NOMO-1 (cell line): ENCODE data around the gene DNAJC7.

Source experiments
- DNase-seq, 2 experiments: peaks; one replicate each; lab custom pipeline; 2025; ENCODE audit not compliant: unreplicated experiment in 2 of 2; lab: John Stamatoyannopoulos, UW

The DNAJC7 gene, protein sequence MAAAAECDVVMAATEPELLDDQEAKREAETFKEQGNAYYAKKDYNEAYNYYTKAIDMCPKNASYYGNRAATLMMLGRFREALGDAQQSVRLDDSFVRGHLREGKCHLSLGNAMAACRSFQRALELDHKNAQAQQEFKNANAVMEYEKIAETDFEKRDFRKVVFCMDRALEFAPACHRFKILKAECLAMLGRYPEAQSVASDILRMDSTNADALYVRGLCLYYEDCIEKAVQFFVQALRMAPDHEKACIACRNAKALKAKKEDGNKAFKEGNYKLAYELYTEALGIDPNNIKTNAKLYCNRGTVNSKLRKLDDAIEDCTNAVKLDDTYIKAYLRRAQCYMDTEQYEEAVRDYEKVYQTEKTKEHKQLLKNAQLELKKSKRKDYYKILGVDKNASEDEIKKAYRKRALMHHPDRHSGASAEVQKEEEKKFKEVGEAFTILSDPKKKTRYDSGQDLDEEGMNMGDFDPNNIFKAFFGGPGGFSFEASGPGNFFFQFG

DNA sequence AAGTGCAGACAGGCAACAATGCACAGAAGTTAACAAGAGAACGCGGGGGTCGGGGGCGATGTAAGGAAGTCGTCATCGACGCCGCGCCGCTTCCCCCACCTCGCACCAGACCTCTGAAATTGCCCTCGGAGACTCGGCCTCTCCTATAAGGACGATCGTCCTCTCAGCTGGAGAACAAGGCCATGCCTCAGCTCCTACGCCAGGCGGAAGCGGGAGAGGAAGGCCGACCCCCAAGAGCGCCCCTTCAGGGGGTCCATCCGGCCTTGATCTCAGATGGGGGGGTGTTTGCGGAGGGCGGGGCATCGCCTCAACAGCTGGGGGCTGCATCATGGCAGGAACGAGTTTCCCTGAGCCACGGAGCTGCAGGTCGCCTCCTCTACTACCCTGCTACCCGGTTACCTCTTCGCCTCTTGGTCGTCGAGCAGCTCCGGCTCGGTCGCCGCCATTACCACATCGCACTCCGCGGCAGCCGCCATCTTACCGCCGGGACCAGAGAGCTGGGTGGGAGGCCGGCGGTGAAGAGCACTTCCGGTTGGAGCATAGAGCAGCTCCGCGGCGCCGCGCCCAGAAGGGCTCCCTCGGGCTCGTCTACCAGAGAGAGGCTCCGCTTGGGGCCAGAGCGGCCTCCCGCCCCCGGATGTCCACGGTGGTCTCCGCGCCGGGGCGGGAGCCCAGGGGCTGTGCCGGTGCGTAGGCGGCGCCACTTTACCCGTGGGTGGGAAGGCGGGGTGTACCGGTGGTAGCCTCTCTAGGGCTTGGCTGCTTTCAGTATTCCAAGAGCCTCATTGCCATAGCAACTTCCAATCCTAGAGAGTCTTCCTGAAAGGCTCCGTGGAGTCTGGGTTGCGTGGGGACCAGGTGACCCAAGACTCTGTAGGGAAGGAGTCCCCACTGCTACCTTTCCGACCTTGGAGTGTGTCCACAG, at the start of gene DNAJC7:
DNAJC7 (minus strand) TSS at position 499 of the 925 bp plus-strand sequence; CDS start at position 476, 23 bp downstream.
- DNase-seq = peak; percentile 90 to 92

DNA sequence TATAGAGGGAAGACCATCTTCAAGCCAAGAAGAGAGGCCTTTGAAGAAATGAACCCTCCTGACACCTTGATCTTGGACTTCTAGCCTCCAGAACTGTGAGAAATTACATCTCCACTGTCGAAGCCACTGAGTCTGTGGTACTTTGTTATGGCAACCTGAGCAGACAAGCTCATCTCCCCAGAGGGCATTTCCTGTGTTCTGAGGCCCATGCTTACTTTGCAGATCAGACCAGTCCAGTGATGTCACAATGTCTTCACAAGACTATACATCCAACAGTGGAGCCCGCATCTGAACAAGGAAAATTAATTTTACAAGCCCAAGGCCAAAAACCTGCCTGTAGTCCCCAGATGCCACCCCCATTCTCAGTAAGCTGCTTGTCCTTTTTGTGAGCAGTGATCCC, 48.0 kb upstream of the DNAJC7 start:
- DNase-seq = no peak

DNA sequence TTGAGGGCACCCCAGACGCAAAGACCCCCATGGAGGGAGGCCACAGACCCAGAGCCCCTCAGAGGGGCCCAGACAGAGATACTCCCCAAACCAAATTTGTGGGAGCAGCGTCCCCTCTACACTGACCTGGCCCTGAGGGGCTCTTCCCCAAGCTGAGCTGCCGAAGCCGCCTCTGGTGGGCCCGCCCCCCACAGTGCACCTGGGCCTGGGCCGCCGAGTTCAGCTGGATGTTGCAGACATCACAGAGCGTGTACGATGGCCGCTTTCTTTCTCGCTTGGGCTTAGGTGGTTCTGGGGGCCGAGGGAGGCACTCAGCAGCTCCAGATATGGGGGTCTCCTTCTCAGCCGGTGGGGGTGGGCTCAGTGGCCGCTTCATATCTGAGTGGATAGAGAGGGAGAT, 45.4 kb upstream of the DNAJC7 start:
- no peak for DNase-seq

DNA sequence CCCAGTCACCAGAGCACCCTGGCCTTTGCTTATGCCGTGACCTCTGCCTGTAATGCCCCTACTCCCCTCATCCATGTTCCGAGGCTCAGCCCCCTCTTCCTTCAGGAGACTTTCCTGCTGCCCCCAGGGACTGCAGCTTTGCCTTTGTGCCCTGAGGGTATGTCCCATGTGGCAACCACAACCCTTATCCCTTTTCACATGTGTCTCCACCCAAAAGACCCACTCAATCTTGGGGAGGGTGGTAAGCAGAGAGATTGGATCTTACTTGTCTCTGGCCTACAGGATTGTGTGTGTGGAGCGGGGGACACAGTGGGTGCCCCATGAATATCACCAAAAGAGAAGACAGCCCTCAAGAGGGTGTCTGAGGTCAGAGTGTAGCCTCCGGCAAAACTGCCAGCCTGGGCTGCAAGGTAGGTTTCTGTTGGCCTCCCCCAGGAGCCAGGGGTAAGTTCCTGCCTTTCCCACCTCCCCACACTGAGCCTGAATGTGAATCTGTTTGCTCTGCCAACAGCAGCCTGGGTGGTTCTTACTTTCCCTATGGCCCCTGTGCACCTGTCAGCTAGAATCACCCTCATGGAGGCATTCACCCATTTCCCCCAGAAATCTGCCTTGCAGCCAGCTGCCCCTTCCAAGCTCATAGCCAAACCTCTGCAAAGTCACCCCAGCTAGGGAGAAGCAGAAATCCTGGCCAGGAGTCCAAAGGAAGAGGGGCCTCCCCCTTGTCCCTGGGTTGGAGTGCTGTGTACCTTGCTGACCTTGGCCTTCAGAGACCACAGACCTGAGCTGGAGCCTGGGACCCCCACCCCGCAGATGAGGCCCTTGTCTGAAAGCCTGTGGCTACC, 44.6 kb upstream of the DNAJC7 start:
- no peak for DNase-seq

DNA sequence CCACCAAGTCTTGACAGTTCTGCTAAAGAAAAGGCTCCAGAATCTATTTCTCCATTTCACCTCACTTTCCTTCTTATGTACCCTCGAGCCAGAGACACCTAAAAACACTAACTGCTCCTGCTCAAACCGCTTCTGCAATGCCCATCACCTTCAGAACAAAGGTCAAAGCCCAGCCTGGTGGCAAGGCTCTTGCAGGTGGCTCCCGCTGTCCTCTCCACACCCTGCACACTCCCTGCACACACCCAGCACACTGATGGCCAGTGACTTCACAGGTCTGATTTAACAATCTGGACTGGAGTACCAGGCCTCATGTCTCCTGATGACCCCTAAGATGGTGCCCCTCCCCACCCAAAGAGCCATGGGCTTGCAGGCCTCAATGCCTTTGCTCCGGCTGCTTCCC, 43.0 kb upstream of the DNAJC7 start:
- no peak for DNase-seq

DNA sequence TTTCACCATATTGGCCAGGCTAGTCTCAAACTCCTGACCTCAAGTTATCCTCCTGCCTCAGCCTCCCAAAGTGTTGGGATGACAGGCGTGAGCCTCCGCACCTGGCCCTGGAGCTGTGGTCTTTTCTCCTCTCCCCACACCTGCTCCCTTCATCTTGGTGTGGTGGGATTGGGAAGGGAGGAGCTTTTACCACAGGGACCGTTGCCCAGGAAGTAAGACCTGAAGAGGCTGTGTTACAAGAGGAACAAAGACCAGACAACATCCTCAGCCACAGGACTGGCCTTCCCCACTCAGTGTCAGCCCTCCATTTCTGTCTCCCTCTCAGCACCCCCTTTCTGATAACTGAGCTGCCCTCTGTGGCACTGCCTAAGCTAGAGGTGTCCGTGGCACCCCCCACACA, 42.6 kb upstream of the DNAJC7 start:
- DNase-seq = no peak

DNA sequence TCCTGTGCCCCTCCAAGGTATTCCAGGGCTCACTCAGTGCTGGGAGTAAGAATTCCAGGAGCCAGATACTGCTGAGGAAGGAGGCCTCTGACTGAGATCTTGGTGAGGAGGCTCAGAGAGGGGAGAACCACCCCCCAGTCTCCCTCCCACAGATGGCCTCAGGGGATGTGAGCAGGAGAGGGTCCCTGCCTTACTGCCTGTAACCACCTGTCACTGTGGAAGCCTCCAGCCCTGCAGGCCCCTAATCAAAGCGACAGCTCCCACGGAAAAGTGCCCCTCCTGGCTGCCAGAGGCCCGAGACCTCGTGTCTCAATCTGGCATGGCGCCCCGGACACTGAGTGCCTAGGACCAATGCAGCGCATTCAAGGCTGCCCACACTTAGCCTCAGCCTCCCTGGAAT, 40.8 kb upstream of the DNAJC7 start:
- DNase-seq = no peak

DNA sequence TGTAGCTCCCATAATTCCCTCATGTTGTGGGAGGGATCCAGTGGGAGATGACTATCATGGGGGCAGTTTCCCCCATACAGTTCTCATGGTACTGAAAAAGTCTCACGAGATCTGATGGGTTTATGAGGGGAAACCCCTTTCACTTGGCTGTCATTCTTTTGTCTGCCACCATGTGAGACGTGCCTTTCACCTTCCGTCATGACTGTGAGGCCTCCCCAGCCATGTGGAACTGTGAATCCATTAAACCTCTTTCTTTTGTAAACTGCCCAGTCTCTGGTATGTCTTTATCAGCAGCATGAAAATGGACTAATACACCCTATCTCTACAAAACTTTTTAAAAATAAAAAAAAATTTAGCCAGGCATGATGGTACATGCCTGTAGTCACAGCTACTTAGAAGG, 39.4 kb upstream of the DNAJC7 start:
- no peak for DNase-seq

DNA sequence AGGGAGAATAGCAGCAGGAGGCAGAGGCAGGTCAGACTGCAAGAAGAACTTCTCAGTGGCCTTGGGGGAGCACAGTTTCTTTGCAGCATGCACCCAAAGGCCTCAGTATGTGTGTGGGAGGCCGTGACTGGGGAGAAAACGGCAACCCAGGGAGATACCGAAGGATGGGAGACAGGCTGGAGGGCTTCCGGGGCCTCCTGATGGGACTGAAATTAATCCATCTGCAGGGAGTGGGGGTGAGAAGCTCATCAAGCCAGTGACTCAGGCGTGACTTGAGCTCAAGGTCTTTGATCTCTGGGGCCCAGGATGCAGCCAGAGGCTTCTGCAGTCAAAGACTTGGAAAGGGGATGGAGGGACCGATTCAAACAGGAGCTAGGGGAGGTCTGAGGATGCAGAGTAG, 38.3 kb upstream of the DNAJC7 start:
- DNase-seq = no peak

DNA sequence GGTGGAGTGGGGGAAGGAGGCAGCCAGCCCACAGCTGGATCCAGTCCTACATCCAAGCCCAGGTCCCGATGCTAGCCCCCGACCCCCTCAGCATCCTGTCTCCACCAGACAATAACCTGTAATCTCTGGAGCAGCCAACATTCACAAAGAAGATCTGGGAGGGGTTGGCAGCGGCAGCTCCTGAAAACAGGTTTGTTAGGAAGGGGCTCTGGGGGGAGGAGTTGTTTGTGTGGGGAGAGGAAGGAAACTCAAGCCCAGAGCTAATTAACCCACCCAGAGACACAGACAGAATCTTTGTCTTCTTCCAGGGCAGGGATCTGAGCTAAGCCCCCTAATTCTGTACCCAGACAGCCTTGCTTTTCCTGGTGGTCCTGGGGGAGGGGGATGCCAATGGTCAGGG, 37.8 kb upstream of the DNAJC7 start:
- no peak for DNase-seq

DNA sequence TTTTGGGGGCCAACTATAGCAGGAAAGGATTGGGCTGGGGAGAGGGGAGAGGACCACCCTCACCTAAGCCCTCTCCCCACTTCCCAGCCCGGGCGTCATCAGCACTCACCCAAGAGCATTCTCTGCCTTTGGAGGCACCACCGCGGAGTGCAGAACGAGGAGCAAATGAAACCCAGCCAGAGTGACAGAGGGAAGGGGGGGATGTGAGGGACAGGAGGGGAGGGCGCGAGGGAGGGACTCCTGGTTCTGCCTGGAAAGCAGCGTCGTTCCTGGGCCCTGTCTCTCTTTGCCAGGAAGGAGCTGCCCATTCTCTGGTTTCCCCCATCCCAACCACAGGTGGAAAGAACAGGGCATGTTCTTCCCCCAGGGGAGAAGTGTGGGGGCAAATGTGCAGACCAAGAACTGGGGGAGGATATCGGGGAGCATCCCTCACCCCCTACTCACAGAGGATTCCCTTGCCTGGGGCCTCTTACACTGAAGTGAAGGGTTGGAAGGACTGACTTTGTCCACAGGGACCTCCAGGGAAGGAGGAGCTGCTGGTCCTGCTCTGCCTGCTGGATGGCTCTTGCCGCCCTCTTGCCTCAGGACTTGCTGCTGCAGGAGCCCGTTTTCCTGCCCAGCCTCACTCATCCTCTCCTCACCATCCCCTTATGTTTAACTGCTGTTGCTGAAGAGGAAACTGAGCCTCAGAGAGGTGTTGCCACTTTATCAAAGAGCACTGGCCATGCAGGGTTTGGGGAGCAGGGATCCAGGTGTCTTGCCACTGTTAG, 36.7 kb upstream of the DNAJC7 start:
- no peak for DNase-seq

DNA sequence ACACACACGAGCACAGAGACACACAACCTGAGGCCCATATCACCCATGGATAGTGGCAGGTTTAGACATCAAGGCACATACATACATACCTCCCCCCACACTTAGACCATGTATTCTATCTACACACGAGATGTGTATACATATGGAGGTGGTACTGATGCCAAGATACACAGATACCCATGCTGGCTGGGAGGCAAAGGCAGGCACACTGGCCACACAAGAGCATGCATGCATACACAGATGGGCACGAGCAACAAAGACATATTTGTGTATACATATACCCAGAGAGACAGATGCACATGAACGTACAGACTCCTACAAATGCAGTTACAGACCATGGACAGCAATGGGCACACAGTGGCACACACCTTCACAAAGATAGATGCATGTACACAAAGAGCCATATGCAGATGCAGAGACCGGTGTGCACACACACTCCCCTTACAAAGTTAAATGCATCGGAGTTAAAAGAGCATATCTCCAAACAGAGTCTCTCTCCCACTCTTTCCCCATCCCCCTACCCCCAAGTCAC, 35.2 kb upstream of the DNAJC7 start:
- DNase-seq = no peak

DNA sequence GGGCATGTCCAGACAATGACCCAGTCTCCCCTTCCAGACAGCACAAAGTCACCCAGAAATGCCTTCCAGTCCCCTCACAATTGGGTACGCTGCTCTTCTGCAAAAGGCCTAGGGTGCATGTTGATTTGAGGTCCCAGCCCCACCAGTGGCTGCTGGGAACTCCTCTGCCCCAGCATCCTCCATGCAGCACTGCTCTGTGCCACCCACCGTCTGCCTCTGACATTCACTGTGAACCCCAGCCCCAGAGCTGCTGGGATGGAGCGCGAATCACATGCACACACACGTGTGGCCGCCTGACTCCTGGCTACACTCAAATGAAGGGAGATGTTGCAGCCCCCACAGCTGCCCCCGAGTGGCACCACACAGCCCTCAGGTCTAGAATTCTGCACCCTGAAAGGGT, 34.4 kb upstream of the DNAJC7 start:
- DNase-seq = no peak

DNA sequence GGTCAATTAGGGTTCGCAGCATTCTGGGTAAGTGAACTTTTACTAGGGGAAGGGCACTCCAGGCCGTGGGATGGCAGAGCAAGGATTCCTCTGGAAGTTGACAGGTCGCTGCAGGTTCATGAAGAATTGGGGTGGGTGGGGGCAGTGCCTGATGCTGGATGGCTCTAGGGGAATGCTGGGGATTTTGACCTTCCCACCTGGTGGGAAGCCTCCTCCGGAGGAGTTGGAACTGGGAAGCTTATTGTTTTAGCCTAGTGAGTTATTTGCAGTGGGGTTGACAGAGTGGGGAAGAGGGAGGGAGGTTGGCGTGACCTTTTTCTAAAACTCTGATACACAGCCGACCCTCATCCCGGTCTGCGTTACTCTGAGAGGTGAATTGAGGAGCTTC, 33.8 kb upstream of the DNAJC7 start:
- DNase-seq = no peak

DNA sequence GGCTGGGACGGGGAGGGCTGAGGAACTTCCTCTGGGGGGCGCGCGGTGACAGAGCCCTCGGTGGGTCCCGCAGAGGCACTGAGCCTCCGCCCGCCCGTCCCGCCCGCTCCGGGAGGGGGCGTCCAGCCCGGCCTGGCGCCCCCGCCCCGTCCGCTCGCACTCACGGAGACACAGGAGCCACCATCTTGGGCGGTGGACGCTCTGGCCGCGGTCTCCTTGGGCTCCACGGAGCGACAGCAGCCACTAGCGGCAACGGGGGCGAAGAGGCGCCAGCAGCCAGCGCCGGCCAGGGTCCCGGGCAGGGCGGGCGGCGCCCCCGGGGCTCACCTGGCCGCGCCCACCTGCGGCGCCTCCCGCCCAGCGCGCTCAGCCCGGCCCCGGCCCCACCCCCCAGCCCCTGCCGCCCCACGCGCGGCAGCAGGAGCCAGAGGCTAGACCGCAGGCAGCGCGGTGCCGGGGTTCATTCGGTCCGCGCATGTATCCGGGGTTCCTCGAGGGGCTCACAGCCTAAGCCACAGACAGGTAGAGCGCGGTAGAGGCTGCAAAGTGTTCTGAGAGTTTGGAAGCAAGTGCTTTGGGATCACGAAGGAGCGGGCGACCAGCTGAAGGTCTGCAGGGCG, 33.3 kb upstream of the DNAJC7 start, which contains the start of gene C17orf113:
C17orf113 (minus strand) TSS at position 209 of the 620 bp plus-strand sequence. CDS start 7,225 bp downstream, outside the sequence.
- peak; percentile 41 to 50 for DNase-seq

DNA sequence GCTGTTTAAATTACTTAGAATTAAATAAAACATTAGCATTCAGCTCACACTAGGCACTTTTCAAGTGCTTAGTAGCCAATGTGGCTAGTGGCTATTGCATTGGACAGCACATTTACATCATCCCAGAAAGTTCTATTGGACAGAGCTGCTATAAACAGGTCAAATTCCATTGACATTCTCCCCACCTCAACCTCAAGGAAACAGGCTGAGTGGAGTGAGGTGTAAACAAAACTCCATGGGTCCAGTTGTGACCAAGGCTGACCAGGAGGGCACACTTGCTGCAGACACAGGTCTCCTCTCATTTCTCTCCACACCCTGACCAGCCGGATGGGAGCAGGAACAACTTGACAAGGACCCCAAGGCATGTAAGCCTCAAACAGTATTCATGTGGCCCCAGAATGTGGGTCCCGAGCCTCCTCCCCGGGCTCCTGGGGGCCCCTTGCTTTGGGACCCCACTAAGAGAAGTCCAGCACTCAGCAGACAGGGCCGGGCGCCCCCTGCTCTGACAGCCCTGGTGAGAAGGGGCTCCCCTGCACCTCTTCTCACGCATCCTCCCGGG, 32.7 kb upstream of the DNAJC7 start:
- no peak for DNase-seq

DNA sequence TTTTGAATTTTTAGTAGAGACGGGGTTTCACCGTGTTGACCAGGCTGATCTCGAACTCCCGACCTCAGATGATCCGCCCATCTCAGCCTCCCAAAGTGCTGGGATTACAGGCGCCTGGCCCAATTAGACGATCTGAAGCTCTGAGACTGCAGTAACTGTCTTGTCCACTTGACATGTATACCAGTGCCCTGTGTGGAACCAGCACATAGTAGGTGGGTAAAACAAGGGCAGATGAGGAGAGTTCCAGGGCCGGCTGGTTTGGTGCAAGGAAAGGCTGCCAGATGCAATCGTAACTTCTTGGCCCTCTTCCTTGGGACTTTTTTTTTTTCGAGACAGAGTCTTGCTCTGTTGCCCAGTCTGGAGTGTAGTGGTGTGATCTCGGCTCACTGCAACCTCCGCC, 30.1 kb upstream of the DNAJC7 start:
- no peak for DNase-seq

DNA sequence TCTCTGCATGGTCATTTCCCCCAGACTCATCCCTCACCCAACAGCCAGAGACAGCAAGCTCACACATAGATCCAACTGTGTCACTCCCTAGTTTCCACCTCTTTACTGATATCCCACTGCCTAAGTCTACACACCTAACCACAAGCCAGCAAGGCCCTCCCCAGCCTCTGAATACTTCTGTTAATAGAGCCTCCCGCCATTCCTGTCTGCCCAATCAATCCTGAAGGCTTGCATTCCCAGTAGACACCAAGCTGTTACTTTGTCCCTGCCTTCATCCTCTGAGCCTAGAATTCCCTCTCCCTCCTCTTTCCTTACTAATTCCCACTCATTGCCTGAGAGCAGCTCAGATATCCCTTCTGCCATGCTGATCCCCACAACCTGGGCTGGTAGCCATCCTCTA, 28.5 kb upstream of the DNAJC7 start:
- no peak for DNase-seq
